Sciatic nerve (tissue), 2 donors: Measurements from ENCODE around the gene ZYX. TPM values are rescaled to one million over a fixed set of nuclear protein-coding genes. Genes with fewer than 3 reads are reported as not detected.

Experiments used
- ATAC-seq: fragments of 200-7000 bp; cut with Tn5 transposase; one replicate; pipeline ENCODE4 v1.9.1; 2020; ENCODE audit warnings: mild to moderate bottlenecking, moderate library complexity
- DNase-seq: peaks from one replicate; pipeline ENCODE4 v3.0.0-alpha.2; 2020; ENCODE audit warnings: low spot score
- intact Hi-C: fragments of 100-400 bp; cut with DNase I; formaldehyde crosslinking; loops from one replicate; pipeline ENCODE4 v1.14.2; 2022
- total RNA-seq: library from RNA; stranded (reverse); fragmentation: NEBNext Ultra II Directional; extraction: Animal tissue kit (Norgen Biotek cat#: 25700); gene quantifications from one replicate; pipeline ENCODE4 v1.2.1, GENCODE V29; 2021
- donor health status: DM: no; HTN: no; CAD: no.
- donor health status: DM: no; HTN: no; CAD: no.

The ZYX gene, protein sequence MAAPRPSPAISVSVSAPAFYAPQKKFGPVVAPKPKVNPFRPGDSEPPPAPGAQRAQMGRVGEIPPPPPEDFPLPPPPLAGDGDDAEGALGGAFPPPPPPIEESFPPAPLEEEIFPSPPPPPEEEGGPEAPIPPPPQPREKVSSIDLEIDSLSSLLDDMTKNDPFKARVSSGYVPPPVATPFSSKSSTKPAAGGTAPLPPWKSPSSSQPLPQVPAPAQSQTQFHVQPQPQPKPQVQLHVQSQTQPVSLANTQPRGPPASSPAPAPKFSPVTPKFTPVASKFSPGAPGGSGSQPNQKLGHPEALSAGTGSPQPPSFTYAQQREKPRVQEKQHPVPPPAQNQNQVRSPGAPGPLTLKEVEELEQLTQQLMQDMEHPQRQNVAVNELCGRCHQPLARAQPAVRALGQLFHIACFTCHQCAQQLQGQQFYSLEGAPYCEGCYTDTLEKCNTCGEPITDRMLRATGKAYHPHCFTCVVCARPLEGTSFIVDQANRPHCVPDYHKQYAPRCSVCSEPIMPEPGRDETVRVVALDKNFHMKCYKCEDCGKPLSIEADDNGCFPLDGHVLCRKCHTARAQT
- total RNA-seq = 178 TPM

DNA sequence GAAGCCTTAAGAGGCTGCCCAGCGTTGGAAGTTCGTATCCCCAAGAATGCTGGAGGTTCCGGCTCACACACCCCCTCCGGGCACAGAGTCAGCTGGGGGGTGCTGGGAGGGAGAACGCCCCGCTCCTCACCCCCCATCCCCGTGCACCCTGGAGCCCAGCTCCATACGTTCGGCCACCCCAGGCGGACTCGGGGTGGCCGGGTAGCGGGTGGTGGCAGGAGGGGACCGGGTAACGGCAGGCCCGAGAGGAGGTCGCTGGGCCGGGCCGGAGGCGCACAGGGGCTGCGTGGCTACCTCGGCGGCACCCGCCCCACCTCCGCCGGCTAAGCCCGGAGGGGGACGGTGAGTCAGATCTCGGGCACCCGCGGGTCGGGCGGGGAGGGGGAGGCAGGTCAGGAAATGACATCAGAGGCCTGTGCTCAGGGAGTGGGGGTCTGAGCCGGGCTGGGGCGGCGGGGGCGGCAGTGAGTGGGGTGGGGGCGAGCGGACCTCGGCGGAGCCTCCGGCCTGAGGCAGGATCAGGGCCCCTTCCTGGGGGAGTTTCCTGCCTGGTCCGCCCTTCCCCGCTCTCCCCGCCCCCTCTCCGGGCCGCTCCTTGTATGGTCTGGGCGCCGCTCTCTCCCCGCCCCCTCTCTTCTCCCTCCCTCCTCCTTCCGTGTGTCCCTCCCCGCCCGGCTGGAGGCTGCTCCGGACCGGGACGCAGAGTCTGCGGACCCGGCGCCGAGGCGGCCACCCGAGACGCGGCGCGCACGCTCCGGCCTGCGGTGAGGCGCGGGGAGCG is at the start of gene ZYX:
Gene ZYX, plus strand, starts transcription at position 700 of the 781 bp plus-strand sequence. CDS start 227 bp downstream, outside the sequence.
- DNase-seq (peak; percentile 98), ATAC-seq (peak; percentile 93)
- intact Hi-C loops = no loop called here

DNA sequence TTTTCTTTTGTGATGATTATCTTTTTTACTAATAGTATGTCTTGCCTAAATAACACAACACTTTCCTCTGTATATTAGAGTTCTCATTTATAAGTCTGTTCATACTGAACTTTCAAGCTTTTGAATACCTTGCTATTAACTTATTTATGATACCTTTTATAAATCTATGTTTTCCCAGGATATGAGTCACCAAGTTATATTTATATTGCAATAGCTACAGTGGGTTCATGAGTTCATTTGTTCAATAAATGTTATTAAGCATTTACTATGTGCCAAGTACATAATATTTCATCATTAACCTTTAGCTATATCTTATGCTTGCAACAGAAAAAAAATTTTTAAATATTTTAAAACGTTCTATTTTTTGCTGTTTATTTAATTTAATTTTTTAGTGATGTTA is 46.9 kb upstream of the ZYX start:
- ATAC-seq (no peak), DNase-seq (no peak)
- intact Hi-C loops = no loop called here

DNA sequence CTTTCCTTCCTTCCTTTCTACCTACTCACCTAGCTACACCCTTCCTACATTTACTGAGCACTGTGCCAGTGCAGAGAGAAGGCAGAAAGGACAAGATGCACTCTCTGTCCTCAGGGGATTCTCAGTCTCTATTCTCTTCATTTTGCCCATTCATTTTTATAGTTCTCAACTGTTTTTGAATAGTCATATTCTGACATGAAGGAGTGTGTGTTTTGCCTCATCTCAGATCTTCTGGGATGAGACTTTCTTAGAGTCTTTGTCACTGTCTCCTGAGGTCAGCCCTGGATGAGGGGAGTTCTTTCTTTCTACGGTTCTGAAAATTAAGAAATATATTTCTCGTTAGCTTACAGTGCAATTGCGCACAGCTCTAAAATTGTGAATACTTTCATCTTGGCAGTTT is 43.9 kb upstream of the ZYX start:
- ATAC-seq (no peak), DNase-seq (no peak)
- intact Hi-C loops = no loop called here

DNA sequence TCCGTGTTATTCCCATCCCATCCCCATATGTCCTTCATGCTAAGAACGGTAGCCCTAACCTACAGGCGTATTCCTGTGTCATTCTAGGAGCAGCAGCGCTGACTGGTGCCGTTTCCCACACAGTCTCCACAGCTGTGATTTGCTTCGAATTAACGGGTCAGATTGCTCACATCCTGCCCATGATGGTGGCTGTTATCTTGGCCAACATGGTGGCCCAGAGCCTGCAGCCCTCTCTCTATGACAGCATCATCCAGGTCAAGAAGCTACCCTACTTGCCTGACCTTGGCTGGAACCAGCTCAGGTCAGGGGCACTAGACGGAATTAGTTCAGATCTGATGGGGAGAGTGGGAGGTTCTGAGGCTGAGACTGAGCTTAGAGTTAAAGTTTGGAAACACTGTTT is 39.3 kb upstream of the ZYX start:
- ATAC-seq (no peak), DNase-seq (no peak)
- intact Hi-C loops = no loop called here

DNA sequence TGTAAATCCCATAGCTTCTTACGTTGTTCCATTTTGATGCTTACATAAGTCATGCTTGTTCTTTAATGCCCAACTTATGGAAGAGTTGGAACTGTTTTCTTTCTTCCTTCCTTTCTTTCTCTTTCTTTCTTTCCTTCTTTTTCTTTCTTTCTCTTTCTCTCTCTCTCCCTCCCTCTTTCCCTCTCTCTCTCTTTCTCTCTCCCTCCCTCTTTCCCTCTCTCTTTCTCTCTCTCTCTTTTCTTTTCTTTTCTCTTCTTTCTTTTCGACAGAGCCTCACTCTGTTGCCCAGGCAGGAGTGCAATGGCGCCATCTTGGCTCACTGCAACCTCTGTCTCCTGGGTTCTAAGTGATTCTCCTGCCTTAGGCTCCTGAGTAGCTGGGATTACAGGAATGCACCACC is 37.5 kb upstream of the ZYX start:
- ATAC-seq (no peak), DNase-seq (no peak)

DNA sequence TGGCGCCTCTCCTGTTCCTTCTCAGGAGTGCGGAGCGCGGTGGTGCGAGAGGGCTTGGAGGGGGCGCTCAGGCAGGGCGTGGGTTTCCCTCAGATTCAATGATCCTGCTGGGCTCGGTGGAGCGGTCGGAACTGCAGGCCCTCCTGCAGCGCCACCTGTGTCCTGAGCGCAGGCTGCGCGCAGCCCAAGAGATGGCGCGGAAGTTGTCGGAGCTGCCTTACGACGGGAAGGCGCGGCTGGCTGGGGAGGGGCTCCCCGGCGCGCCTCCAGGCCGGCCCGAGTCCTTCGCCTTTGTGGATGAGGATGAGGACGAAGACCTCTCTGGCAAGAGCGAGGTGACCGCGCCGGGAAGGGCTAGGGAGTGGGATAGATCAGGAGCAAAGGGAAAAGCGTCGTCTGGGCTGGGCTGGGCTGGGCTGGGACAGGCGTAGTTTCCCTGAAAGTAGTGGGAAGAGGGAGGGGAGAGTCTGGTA is 35.7 kb upstream of the ZYX start:
- intact Hi-C loops = no loop called here
- peak; percentile 78 for ATAC-seq
- no peak for DNase-seq

More for the DNA sequence above, 37.5 kb upstream of the ZYX start:
- intact Hi-C loops = no loop called here

DNA sequence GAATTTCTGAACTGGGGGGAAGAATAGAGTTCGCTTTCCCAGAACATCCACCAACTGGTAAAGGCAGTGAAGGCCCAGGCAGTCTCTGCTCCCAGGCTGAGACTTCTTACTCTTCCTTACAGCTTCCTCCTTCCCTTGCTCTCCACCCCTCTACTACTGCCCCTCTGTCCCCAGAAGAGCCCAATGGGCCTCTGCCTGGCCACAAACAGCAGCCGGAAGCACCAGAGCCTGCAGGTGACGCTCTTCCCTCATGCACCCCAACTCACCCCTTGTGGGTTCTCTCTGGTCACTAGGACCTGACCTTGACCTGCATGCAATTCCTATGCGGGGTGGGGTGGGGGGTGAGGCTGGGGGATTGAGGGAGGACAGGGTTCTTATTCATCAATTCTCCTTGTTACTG is 35.1 kb upstream of the ZYX start:
- DNase-seq (no peak), ATAC-seq (no peak)
- intact Hi-C loops = no loop called here

DNA sequence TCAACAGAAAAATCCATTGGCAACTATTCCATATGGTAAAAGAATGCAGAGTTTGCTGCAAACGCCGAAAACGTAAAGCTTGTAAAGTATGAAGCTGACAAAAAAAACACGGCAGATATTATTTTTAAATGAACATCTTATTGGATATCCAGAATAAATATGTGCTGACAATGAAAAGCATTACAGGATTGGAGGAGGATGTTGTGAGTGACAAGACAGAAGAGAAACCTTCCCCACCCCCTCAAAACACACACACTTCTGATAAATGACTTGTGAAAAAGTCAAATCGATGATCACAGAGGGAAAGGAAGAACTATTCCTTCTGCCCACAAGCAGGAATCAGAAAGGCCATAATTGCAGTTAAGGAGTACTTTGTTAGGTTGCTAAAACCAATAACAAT is 33.2 kb upstream of the ZYX start:
- ATAC-seq (no peak), DNase-seq (no peak)
- intact Hi-C loops = no loop called here

DNA sequence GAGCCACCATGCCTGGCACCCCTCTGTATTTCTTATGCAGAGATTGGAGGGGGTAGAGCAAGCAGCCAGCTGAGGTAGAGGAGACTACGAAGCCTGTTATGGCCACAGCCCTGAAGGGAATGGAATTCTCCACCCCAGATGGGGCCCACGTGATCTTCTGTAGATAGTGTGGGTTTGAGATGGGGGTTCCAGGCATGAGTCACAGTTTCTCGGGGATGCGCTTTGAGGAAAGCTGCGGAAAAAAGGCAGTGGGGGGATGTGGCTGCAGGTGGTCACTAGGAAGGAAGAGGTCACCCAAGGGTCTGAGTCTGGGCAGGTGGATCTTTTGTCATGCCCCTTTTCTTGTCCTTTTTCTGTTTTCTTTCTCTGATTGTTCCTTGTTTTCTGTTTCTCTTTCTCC is 30.1 kb upstream of the ZYX start:
- DNase-seq (no peak), ATAC-seq (no peak)
- intact Hi-C loops = no loop called here

DNA sequence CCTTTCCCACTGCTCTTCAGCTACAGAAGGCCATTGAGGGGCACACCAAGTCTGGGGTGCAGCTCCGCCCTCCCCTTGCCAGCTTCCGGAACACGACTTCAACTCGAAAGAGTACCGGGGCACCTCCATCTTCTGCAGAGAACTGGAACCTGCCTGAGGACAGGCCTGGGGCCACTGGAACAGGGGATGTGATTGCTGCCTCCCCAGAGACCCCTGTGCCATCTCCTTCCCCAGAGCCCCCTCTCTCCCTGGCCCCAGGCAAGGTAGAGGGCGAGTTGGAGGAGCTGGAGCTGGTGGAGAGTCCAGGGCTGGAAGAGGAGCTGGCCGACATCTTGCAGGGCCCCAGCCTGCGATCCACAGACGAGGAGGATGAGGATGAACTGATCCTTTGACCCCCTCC is 29.6 kb upstream of the ZYX start:
- intact Hi-C loops = no loop called here
- ATAC-seq (no peak), DNase-seq (no peak)

DNA sequence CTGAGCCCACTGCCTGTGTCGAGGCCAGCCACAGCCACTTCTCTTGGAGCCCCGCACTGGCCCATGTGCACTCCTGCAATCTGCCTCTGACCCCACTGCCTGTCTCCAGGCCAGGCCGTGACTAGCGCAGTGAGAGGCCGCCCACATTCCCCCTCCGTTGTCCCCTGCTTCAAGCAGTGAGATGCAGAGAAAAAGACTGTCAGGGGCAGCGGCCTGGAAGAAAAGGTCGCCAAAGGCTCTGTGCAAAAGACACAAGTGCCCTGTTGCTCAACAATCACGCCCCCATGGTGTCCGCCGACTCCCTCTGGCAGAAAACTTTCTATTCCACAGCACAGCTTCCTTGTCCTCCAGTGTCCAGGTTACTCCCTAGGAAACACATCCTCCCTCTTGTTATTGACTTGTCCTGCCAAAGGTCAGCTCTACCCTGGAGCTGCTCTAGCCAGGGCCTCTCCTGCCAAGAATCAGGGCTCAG is 28.6 kb upstream of the ZYX start:
- intact Hi-C loops = no loop called here
- ATAC-seq (peak; percentile 46), DNase-seq (no peak)

DNA sequence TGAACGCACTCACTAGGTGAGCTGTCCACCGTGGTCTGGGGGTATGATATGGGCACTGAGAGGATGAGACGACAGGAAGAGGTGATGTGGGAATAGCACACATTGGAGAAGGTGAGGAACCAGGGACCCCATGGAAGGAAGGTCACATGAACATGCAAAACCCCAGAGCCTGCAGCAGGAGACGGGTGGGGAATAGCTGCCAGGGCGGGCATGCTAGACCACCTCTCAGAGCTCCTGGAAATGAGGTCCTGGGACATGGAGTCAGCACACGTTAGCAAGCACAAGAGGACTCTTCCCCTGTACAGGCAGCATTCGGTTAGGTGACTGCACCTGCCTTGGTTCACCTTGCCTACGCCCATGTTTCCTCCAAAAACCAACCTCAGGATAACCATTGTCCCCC is 26.8 kb upstream of the ZYX start:
- intact Hi-C loops = no loop called here
- no peak for DNase-seq
- ATAC-seq = no peak

DNA sequence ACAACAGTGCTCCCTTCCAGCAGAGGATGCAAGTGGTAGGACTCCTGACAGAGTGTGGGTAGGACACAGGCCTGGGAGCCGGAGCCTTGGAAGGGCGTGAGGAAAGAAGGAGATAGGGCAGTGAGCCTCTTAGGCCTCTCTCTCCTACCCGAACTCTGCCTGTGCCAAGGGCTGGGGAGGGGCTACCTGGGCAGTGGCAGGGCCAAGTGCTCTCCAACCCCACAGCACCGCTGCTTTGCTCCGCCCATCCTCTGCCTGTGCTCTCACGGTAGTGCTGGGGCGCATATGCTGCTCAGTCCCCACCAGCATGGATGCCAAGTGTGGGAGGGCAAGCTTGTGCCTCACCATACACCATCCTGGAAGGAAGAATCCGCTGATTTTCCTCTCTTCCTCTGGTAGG is 26.2 kb upstream of the ZYX start:
- no peak for DNase-seq
- no peak for ATAC-seq
- intact Hi-C loops = no loop called here

DNA sequence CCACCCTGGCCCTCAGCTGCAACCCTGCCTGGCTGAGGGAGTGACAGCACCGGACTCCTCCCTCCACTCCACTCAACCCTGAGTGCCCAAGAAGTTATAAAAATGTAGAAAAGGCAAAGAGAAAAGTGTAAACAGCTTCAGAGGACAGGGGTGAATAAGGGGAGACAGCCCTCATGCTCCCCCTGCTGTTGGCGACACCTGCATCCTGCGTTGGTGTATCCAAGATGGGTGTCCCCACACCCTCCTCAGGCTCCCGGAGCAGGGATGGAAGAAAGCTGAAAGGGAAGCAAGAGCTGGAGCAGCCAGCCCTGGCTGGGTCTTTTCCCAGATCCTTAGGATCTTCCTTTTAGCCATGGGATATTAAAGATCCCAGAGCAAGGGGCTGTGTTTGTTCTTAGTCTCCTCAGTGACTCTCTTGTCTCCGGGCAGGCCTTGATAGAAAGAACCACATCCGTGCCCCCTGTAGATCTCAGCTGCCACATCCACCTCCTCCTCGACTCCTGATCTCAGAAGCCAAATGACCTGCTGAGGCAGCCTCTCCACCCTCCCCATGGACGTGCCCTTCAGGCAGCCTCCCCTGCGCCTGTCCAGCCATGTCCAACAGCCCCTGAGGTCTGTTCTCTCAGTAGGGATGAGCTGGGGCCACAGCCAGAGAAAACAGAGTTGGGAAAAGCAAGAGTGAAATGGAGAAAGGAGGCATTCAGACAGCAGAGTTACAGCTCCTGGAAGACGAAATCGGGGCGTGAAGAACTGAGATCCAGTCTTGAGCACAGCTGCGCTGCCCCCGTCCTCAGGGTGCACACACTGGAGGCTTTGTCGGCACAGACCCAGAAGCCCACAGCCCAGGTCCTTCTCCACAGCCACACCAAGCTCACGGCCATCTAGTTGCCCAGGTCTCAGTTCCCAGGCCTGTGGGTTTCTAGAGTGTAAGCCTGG is 25.4 kb upstream of the ZYX start:
- ATAC-seq = no peak
- intact Hi-C loops = no loop called here
- DNase-seq = no peak

DNA sequence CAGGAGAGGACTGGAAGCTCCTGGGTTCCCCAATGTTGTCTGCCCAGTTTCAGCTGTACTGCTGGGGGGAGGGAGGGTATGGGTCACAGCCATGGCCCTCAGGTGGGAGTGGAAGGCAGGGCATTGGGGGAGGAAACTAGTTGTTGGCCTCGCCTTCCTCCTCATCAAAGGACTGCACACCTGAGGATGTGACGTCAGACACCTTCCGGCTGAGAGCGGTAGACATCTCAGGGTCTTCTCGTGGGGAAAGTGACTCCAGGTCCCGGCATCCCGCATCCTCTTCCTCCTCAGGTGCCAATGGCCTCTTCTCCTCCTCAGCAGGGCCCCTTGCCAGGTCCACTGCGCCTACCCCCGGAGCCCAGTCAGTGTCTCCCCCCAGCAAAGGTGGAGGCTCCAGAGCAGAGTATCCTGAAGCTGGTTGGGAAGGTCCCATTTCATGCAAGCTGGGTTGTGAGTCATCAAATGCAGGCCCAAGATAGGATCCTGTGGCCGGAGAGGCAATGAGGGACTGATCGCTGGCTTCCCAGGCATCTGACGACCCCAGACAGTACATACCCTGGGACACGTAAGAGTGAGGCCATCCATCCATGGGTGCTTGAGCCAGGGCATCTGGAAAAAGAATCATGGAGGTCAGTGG is 24.6 kb upstream of the ZYX start:
- DNase-seq (no peak), ATAC-seq (no peak)
- intact Hi-C loops = no loop called here

DNA sequence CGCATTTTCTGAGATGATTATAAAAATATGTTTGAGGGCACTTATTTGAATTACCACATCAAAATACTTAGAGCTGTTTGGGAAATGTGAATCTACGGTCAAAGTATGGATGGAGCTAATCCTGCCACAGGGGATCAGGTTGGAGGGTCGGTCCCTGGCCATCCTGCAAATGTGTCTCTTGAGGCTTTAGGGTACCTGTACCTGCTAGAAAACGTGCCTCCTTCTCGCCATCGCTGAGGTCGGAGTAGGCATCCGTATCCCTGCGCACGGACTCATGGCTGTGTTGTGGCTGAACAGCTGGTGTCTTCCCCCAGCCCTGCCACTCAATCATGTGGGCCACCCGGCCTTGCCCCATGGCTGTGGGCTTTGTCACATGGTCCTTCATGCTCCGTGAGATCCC is 22.5 kb upstream of the ZYX start:
- DNase-seq (no peak), ATAC-seq (no peak)
- intact Hi-C loops = no loop called here

DNA sequence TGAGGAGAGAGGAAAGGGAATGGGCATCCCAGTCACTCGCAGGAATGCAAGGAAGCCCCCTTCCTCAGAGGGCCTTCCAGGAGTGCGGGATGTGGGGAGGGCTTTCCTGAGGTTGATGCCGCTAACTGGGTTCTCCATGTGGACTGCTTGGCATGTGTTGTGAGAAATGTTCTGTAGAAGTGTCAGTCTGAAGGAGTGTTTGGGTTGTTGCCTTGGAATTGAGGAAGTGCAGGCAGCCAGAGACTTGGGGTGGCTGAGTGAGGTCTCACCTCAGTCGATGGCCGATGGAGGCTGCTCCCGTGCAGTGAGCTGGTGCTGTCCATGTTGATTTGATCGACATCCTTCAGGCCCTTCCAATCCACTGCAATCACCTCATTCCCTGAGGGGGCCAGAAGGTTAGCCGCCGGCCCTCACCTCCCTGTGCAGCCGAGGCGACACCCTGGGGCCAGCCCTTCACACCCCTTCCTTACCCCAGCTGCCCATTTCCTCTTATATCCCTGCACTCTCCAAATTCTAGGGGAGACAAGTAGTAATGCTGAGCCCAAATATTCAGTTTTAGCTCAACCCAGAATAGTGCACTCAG is 21.3 kb upstream of the ZYX start:
- DNase-seq (no peak), ATAC-seq (no peak)
- intact Hi-C loops = no loop called here
